ENCODE measurements around the gene ATP6V1B1. TPM values are rescaled to one million over a fixed set of nuclear protein-coding genes. Genes with fewer than 3 reads are reported as not detected.

The ATP6V1B1 gene
- total RNA-seq, 4 donors from 2014 or later, result 0.46 TPM; not detected in 3

DNA sequence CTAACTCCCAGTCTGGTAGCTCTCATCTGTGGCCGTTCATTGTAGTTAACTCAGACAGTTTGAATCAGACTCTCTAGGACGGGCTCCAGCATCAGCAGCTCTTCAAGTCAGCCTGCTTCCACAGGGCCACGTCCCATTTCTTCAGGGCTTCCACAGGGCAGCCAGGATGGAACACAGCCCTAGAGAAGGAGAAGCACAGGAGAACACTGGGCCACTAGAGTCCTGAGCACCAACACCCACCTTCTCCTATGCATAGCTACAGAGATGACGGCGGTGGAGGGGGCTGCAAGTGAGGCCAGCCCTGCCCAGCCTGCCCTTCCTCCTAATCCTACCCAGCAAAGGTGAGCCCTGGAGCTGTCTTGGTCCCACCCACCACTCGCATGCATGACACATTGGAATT is 69.2 kb downstream of the ATP6V1B1 start:
- no peak overlapping the region for H3K4me3 ChIP-seq
- H3K27ac ChIP-seq, result no peak overlapping the region
- no peaks in the 10 kb centered on the region for H3K9me3 ChIP-seq
- WGBS, 2 donors (ENCODE audit: low coverage in 1 of 2), result 80 to 83% methylated on average over 1 of the region's 6 CpGs
- TF ChIP-seq POLR2A (IDR thresholded peaks at IDR 0.05) (no peak), EP300 (IDR thresholded peaks at IDR 0.05) (no peak), POLR2AphosphoS5 (IDR thresholded peaks at IDR 0.05) (no peak)
- TF ChIP-seq, protein P1, sequence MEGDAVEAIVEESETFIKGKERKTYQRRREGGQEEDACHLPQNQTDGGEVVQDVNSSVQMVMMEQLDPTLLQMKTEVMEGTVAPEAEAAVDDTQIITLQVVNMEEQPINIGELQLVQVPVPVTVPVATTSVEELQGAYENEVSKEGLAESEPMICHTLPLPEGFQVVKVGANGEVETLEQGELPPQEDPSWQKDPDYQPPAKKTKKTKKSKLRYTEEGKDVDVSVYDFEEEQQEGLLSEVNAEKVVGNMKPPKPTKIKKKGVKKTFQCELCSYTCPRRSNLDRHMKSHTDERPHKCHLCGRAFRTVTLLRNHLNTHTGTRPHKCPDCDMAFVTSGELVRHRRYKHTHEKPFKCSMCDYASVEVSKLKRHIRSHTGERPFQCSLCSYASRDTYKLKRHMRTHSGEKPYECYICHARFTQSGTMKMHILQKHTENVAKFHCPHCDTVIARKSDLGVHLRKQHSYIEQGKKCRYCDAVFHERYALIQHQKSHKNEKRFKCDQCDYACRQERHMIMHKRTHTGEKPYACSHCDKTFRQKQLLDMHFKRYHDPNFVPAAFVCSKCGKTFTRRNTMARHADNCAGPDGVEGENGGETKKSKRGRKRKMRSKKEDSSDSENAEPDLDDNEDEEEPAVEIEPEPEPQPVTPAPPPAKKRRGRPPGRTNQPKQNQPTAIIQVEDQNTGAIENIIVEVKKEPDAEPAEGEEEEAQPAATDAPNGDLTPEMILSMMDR (IDR thresholded peaks at IDR 0.05), result no peak
- peaks cover 0 to 9% (median 6%) of the 10 kb centered on the region in 3 donors for H3K4me1 ChIP-seq
- peaks cover 32% of the 10 kb centered on the region for H3K27me3 ChIP-seq
- no peaks in the 10 kb centered on the region for H3K36me3 ChIP-seq
- ATAC-seq, result no peak

DNA sequence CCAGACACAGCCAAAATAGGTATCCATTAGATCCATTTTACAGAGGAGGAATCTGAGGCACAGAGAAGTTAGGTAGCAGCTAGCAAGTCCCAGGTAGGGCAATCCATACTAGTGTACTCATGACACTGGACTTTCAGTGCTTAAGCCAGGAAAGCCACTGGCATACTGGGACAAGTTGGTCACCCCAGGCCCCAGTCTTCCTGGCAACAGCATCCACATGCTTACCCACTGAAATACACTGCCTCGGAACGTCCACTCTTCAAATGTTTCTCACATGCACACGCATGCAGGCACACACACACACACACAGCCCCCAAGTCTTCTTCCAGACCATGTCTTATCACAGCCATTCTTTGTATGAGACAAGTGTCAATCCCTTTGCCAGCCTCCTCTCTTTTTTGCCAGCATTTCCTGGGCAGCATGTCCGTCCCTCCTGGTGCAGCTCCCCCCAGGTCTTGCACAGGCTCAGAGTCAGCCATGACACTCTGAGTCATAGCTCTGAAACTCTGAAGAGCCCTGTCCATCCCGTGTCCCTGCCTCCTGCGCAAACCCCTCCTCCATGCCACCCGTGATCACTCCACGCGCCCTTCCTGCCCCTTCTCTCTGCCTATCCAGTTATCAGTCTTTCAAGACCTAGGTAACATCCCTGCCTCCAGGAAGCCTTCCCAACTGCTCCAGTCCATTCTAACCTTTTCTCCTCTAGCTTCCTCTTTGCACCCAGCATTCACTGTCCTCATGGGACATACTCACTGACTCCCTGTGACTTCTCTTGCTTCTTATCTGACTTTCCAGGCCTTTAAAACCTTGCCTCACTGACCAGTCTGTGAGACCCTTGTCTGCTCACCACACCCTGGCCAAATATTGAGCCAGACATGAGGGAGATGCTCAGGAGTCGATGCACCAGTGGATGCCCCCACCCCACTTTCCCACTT is 69.8 kb downstream of the ATP6V1B1 start:
- WGBS, 2 donors (ENCODE audit: low coverage in 1 of 2), result 63 to 68% methylated on average over 5 to 10 of the region's 10 CpGs
- TF ChIP-seq POLR2A (IDR thresholded peaks at IDR 0.05) (no peak), POLR2AphosphoS5 (IDR thresholded peaks at IDR 0.05) (no peak), EP300 (IDR thresholded peaks at IDR 0.05) (no peak)
- TF ChIP-seq, protein P1 (IDR thresholded peaks at IDR 0.05), result no peak

DNA sequence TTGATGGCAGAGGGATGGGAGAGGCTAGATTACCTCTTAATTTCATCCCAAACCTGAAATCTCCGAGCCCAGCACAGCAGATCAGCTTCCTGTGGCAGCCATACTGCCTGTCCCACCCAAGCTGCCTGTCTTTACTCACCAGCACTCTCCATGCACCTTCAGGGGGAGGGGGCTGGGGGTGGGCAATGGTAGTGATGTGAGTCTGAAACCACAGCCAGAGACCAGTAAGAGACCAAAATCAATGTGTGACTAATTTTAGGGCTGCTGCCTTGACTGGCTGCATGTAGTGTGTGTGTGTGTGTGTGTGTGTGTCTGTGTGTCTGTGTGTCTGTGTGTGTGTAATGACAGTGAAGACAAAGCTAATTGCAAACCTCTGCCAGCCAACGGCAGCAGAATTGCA is 70.6 kb downstream of the ATP6V1B1 start:
- peaks cover 46% of the 10 kb centered on the region for H3K27me3 ChIP-seq
- no peak for ATAC-seq
- WGBS, 2 donors (ENCODE audit: low coverage in 1 of 2), result 80 to 86% methylated on average over 1 of the region's 2 CpGs
- H3K27ac ChIP-seq, result no peak overlapping the region
- peaks cover 0 to 1% (median 1%) of the 10 kb centered on the region in 3 donors for H3K4me1 ChIP-seq
- no peaks in the 10 kb centered on the region for H3K36me3 ChIP-seq
- no peak overlapping the region for H3K4me3 ChIP-seq
- TF ChIP-seq POLR2AphosphoS5 (IDR thresholded peaks at IDR 0.05) (no peak), EP300 (IDR thresholded peaks at IDR 0.05) (no peak), POLR2A (IDR thresholded peaks at IDR 0.05) (no peak)
- TF ChIP-seq, protein P1 (IDR thresholded peaks at IDR 0.05), result no peak
- no peaks in the 10 kb centered on the region for H3K9me3 ChIP-seq

More for the DNA sequence above, 69.8 kb downstream of the ATP6V1B1 start:
- Histone ChIP-seq H3K27me3 (peaks cover 38% of the 10 kb centered on the region), H3K9me3 (no peaks in the 10 kb centered on the region), H3K4me1 (peaks cover 0 to 9% (median 6%) of the 10 kb centered on the region in 3 donors), H3K4me3 (no peak overlapping the region), H3K36me3 (no peaks in the 10 kb centered on the region), H3K27ac (no peak overlapping the region)
- no peak for ATAC-seq

DNA sequence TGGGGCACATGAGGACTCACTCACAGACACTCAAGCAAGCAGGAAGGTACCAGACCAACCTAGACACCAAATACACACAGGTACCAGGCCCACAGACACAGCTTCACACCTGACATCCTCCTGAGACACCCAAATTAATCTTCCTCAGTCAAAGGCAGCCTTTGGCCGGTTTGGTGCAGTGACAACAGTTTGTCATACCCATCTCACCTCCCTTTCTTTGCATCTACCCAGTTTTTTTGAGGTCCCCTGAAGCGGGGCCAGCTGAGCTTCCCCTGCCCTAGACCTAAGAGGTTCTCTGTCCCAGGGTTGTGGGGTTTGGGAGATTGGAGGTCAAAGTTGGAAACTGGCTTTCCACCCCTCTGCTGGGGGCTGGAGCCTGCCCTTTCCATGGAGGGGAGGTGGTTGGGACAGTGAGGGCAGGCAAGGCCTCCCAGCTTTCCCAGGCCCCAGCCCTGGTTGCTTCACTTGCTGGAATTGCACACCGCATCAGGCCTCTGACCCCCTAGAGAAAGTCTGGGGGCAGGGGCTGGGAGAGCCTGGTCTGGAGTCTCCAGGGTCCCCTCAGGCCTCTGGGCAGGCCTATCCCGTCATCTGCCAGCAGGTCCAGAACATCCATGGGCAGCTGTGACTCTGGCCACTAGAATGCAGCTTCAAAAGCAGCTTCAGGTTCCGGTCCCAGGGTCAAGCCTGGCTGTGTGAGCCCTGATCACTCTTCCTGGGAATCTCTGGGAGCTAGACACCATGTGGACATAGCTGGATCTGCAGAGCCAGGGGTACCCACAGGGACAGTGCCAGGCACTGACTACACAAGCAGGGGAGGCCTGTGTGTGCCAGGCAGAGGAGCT is 71.5 kb downstream of the ATP6V1B1 start:
- Histone ChIP-seq H3K4me1 (no peaks in the 10 kb centered on the region), H3K36me3 (no peaks in the 10 kb centered on the region), H3K4me3 (no peak overlapping the region), H3K27me3 (peaks cover 47% of the 10 kb centered on the region), H3K9me3 (no peaks in the 10 kb centered on the region), H3K27ac (no peak overlapping the region)
- WGBS, 2 donors (ENCODE audit: low coverage in 1 of 2), result 72% methylated on average over 2 of the region's 5 CpGs; no CpG with 5 or more reads in 1 of the 2 donors
- no peak for ATAC-seq
- TF ChIP-seq POLR2AphosphoS5 (IDR thresholded peaks at IDR 0.05) (no peak), EP300 (IDR thresholded peaks at IDR 0.05) (no peak), POLR2A (IDR thresholded peaks at IDR 0.05) (no peak)
- TF ChIP-seq, protein P1 (IDR thresholded peaks at IDR 0.05), result no peak
